Neuronal stem cell (in vitro differentiated cells): ENCODE data around the gene KCNK18.
"Not testable (repeated sequence)": the region's sequence is repeated elsewhere in the genome, so short reads cannot be mapped to it uniquely, and the experiment has no call there.

ENCODE experiments used
- DNase-seq: peaks from one replicate; pipeline ENCODE4 v3.0.0-alpha.2; 2013; ENCODE audit warnings: low spot score
- H2AFZ ChIP-seq: one replicate; pipeline ENCODE4 v1.6.1; 2013; ENCODE audit warnings: mild to moderate bottlenecking, low read length, inconsistent platforms
- H2AK5ac ChIP-seq: 2 replicates; pipeline ENCODE4 v1.6.1; 2013; ENCODE audit warnings: low read depth, mild to moderate bottlenecking, inconsistent platforms, low read length, moderate library complexity, mixed read lengths
- H2BK120ac ChIP-seq: 2 replicates; pipeline ENCODE4 v1.6.1; 2013; ENCODE audit warnings: low read depth, mild to moderate bottlenecking, inconsistent platforms, low read length, moderate library complexity, mixed read lengths
- H2BK12ac ChIP-seq: one replicate; pipeline ENCODE4 v1.6.1; 2013; ENCODE audit warnings: low read length, inconsistent platforms
- H2BK15ac ChIP-seq: 2 replicates; pipeline ENCODE4 v1.6.1; 2013; ENCODE audit warnings: mild to moderate bottlenecking, low read length, inconsistent platforms, mixed read lengths
- H2BK5ac ChIP-seq: one replicate; pipeline ENCODE4 v1.6.1; 2013; ENCODE audit warnings: inconsistent platforms, mild to moderate bottlenecking, low read length, moderate library complexity
- H3K14ac ChIP-seq: one replicate; pipeline ENCODE4 v1.6.1; 2013; ENCODE audit warnings: low read length, inconsistent platforms
- H3K18ac ChIP-seq: 2 replicates; pipeline ENCODE4 v1.6.1; 2013; ENCODE audit warnings: low read length, inconsistent platforms
- H3K23ac ChIP-seq: 2 replicates; pipeline ENCODE4 v1.6.1; 2013; ENCODE audit warnings: low read depth, mild to moderate bottlenecking, mixed read lengths, low read length, inconsistent platforms; ENCODE audit not compliant: poor library complexity
- H3K27ac ChIP-seq: replicated peaks from 3 replicates; pipeline ENCODE4 v1.5.1; 2013; ENCODE audit warnings: low read length, inconsistent platforms
- H3K27me3 ChIP-seq, 3 experiments: 2 replicates each; pipeline ENCODE4 v1.6.1; 2013; ENCODE audit warnings: low read length in 3 of 3, mild to moderate bottlenecking in 2 of 3, inconsistent platforms in 1 of 3, low read depth in 1 of 3, mixed read lengths in 1 of 3, moderate library complexity in 1 of 3; ENCODE audit not compliant: control insufficient read depth in 3 of 3, insufficient read depth in 3 of 3
- H3K36me3 ChIP-seq, 2 donors: replicated peaks in 1 of 2; 2 replicates each; pipeline ENCODE4 v1.6.1; 2013; ENCODE audit warnings: low read length in 2 of 2; ENCODE audit not compliant: control insufficient read depth in 2 of 2, insufficient read depth in 2 of 2
- H3K4ac ChIP-seq: 2 replicates; pipeline ENCODE4 v1.6.1; 2013; ENCODE audit warnings: inconsistent platforms, mild to moderate bottlenecking, low read length, moderate library complexity
- H3K4me1 ChIP-seq, 2 donors: 1 replicate in 1 of 2; 2 replicates in 1 of 2; pipeline ENCODE4 v1.6.1; 2013; ENCODE audit warnings: low read length in 2 of 2, low read depth in 1 of 2; ENCODE audit not compliant: control insufficient read depth in 2 of 2, insufficient read depth in 1 of 2
- H3K4me2 ChIP-seq: one replicate; pipeline ENCODE4 v1.6.1; 2013; ENCODE audit warnings: mild to moderate bottlenecking, low read length, inconsistent platforms; ENCODE audit not compliant: insufficient read depth, poor library complexity, severe bottlenecking
- H3K4me3 ChIP-seq, 2 donors: 2 replicates each; pipeline ENCODE4 v1.5.1; 2013; ENCODE audit warnings: low read length in 2 of 2, mild to moderate bottlenecking in 2 of 2, inconsistent platforms in 1 of 2, moderate library complexity in 1 of 2
- H3K79me1 ChIP-seq: one replicate; pipeline ENCODE4 v1.6.1; 2013; ENCODE audit warnings: low read depth, mild to moderate bottlenecking, inconsistent platforms, low read length, moderate library complexity
- H3K9ac ChIP-seq: one replicate; pipeline ENCODE4 v1.6.1; 2013; ENCODE audit warnings: mild to moderate bottlenecking, low read depth, low read length, inconsistent platforms; ENCODE audit not compliant: poor library complexity
- H3K9me3 ChIP-seq, 2 donors: replicated peaks in 1 of 2; 2 replicates each; pipeline versions ENCODE3 to v1.6.1; 2013; ENCODE audit warnings: low read length in 2 of 2, mild to moderate bottlenecking in 2 of 2, inconsistent platforms in 1 of 2, low read depth in 1 of 2, mixed read lengths in 1 of 2, moderate library complexity in 1 of 2; ENCODE audit not compliant: control insufficient read depth in 2 of 2, insufficient read depth in 1 of 2
- H4K8ac ChIP-seq: one replicate; pipeline ENCODE4 v1.6.1; 2013; ENCODE audit warnings: low read depth, mild to moderate bottlenecking, inconsistent platforms, low read length, moderate library complexity
- H4K91ac ChIP-seq: one replicate; pipeline ENCODE4 v1.6.1; 2013; ENCODE audit warnings: low read length, low read depth, mild to moderate bottlenecking, inconsistent platforms; ENCODE audit not compliant: poor library complexity
- WGBS, 2 donors: extraction: QIAGEN DNeasy Blood & Tissue Kit; methylation state at CpG; one replicate each; pipeline ENCODE4 v1.1.7; 2013; ENCODE audit warnings: missing lambda C conversion rate in 2 of 2, mixed read lengths in 1 of 2; ENCODE audit not compliant: insufficient read length in 2 of 2, insufficient replicate concordance in 1 of 2; ENCODE audit errors: extremely low coverage in 2 of 2; 5-methylcytosine and 5-hydroxymethylcytosine counted together

The KCNK18 gene

GRCh38 chr10:117184296-117184695 is 13.0 kb upstream of the KCNK18 start:
- peaks cover 0 to 2% of the 10 kb centered on the region in 2 donors for H3K4me1 ChIP-seq
- no peak overlapping the region for H3K9ac ChIP-seq
- no peak overlapping the region for H2BK15ac ChIP-seq
- no peak overlapping the region for H2AFZ ChIP-seq
- WGBS, 2 donors: no CpG with 5 or more reads among the region's 10 CpGs
- no peak for DNase-seq
- H2AK5ac ChIP-seq: peak overlapping the region; percentile 53
- no peak overlapping the region for H2BK120ac ChIP-seq
- H3K36me3 ChIP-seq: no peaks in the 10 kb centered on the region
- peak overlapping the region in 1 of 2 donors; percentile 7 for H3K4me3 ChIP-seq
- H4K8ac ChIP-seq: no peak overlapping the region
- H3K27ac ChIP-seq: no peak overlapping the region
- peaks cover 0 to 4% (median 0%) of the 10 kb centered on the region in 3 experiments for H3K27me3 ChIP-seq
- H3K4ac ChIP-seq: no peak overlapping the region
- no peak overlapping the region for H3K14ac ChIP-seq
- H2BK5ac ChIP-seq: no peak overlapping the region
- no peak overlapping the region for H2BK12ac ChIP-seq
- H3K4me2 ChIP-seq: no peak overlapping the region
- no peak overlapping the region for H3K18ac ChIP-seq
- no peaks in the 10 kb centered on the region for H3K79me1 ChIP-seq
- no peak overlapping the region for H3K23ac ChIP-seq
- no peak overlapping the region for H4K91ac ChIP-seq
- no peaks in the 10 kb centered on the region for H3K9me3 ChIP-seq

GRCh38 chr10:117184821-117185220 is 12.5 kb upstream of the KCNK18 start:
- Histone ChIP-seq H2BK5ac (no peak overlapping the region), H3K36me3 (no peaks in the 10 kb centered on the region), H2BK12ac (no peak overlapping the region), H4K91ac (no peak overlapping the region), H2BK120ac (no peak overlapping the region), H3K9ac (no peak overlapping the region), H3K23ac (no peak overlapping the region), H2AFZ (no peak overlapping the region), H3K18ac (no peak overlapping the region), H3K9me3 (no peaks in the 10 kb centered on the region), H3K14ac (no peak overlapping the region), H2AK5ac (no peak overlapping the region), H3K4me1 (peaks cover 0 to 2% of the 10 kb centered on the region in 2 donors), H3K79me1 (no peaks in the 10 kb centered on the region), H3K27me3 (peaks cover 0 to 4% (median 0%) of the 10 kb centered on the region in 3 experiments), H4K8ac (no peak overlapping the region), H2BK15ac (no peak overlapping the region), H3K27ac (no peak overlapping the region), H3K4me2 (no peak overlapping the region), H3K4me3 (no peak overlapping the region), H3K4ac (no peak overlapping the region)
- no peak for DNase-seq
- no CpG with 5 or more reads among the region's 3 CpGs for WGBS, 2 donors

- H2AK5ac ChIP-seq, H3K4ac ChIP-seq, H3K4me3 ChIP-seq, H3K14ac ChIP-seq, H2BK120ac ChIP-seq, H3K27ac ChIP-seq, H3K27me3 ChIP-seq, H2BK5ac ChIP-seq, H2AFZ ChIP-seq, H3K4me1 ChIP-seq, H4K91ac ChIP-seq, H3K18ac ChIP-seq, H3K9ac ChIP-seq, H3K23ac ChIP-seq, H3K79me1 ChIP-seq, H3K4me2 ChIP-seq, H2BK12ac ChIP-seq, H4K8ac ChIP-seq, H3K9me3 ChIP-seq, DNase-seq, H2BK15ac ChIP-seq, H3K36me3 ChIP-seq: not testable (repeated sequence)
- no CpG with 5 or more reads among the region's 4 CpGs for WGBS, 2 donors
These were observed 11.5 kb upstream of the KCNK18 start for GRCh38 chr10:117185817-117186216.

GRCh38 chr10:117186832-117187615 is 10.3 kb upstream of the KCNK18 start:
- Histone ChIP-seq H3K18ac (no peak overlapping the region), H2BK12ac (no peak overlapping the region), H3K23ac (no peak overlapping the region), H3K4me3 (no peak overlapping the region), H3K27me3 (no peaks in the 10 kb centered on the region), H4K8ac (no peak overlapping the region), H3K9ac (no peak overlapping the region), H3K4ac (no peak overlapping the region), H2AFZ (peak overlapping the region; percentile 77), H2BK15ac (no peak overlapping the region), H4K91ac (no peak overlapping the region), H3K4me1 (peaks cover 0 to 2% of the 10 kb centered on the region in 2 donors), H2BK120ac (no peak overlapping the region), H3K79me1 (no peaks in the 10 kb centered on the region), H3K27ac (no peak overlapping the region), H3K36me3 (no peaks in the 10 kb centered on the region), H2AK5ac (no peak overlapping the region), H3K9me3 (no peaks in the 10 kb centered on the region), H2BK5ac (no peak overlapping the region), H3K14ac (no peak overlapping the region), H3K4me2 (peak overlapping the region; percentile 12)
- no CpG with 5 or more reads among the region's 4 CpGs for WGBS, 2 donors
- no peak for DNase-seq
